HepG2 (cell line): Measurements from ENCODE around the gene SULT4A1. TPM values are rescaled to one million over a fixed set of nuclear protein-coding genes. Genes with fewer than 3 reads are reported as not detected.

Experiments used
- AHR ChIP-seq: IDR thresholded peaks from 2 replicates; pipeline ENCODE4 v1.6.1; 2018; ENCODE audit warnings: missing genetic modification reagents, missing compliant biosample characterization
- AKAP8 ChIP-seq: sonication (generic); formaldehyde crosslinking; IDR thresholded peaks from 2 replicates; pipeline ENCODE4 v1.5.1; 2020; ENCODE audit warnings: mild to moderate bottlenecking, missing genetic modification reagents
- CHD4 ChIP-seq: fragments of 200-600 bp; sonication (generic); IDR thresholded peaks from 2 replicates; pipeline ENCODE4 v1.7.0; 2017; ENCODE audit warnings: mild to moderate bottlenecking, low read length, borderline replicate concordance
- FOXA3 ChIP-seq: IDR thresholded peaks from 2 replicates; pipeline ENCODE4 v1.6.1; 2016; ENCODE audit warnings: missing genetic modification reagents, missing compliant biosample characterization
- NR2F6 ChIP-seq, 2 experiments: IDR thresholded peaks; 2 replicates each; pipeline ENCODE4 v1.6.1; 2016; ENCODE audit warnings: antibody characterized with exemption in 1 of 2, mild to moderate bottlenecking in 1 of 2
- PHF5A ChIP-seq: IDR thresholded peaks from one replicate; pipeline ENCODE4 v1.6.1; 2018; ENCODE audit warnings: low read depth, missing genetic modification reagents; ENCODE audit not compliant: unreplicated experiment
- SIX1 ChIP-seq: sonication (generic); formaldehyde crosslinking; IDR thresholded peaks from 2 replicates; pipeline ENCODE4 v1.4.0; 2020; ENCODE audit warnings: missing genetic modification reagents, borderline replicate concordance
- SOX13 ChIP-seq, 3 experiments: fragments of 450-650 bp in 1 of 3; sonication (generic) in 1 of 3; formaldehyde crosslinking in 1 of 3; IDR thresholded peaks in 2 of 3; conservative IDR thresholded peaks in 1 of 3; 2 replicates each; pipeline versions ENCODE4 v1.5.0 to v1.6.1; 2016 to 2020; ENCODE audit warnings: antibody characterized with exemption in 1 of 3, mild to moderate bottlenecking in 1 of 3, missing compliant biosample characterization in 1 of 3, missing genetic modification reagents in 1 of 3, moderate library complexity in 1 of 3
- ZNF292 ChIP-seq: sonication (generic); formaldehyde crosslinking; IDR thresholded peaks from 2 replicates; pipeline ENCODE4 v1.8.1; 2022; ENCODE audit warnings: mild to moderate bottlenecking, low read depth, missing genetic modification reagents, borderline replicate concordance
- ZNF660 ChIP-seq: sonication (generic); formaldehyde crosslinking; IDR thresholded peaks from 2 replicates; pipeline ENCODE4 v1.5.1; 2020; ENCODE audit warnings: mild to moderate bottlenecking, low read depth, missing genetic modification reagents, borderline replicate concordance
- polyA plus RNA-seq, 8 experiments: library from polyadenylated mRNA; depleted of rRNA in 3 of 8; stranded (reverse) in 7 of 8; unstranded in 1 of 8; fragments of >200 nt; fragmentation: Illumina TruSeq in 4 of 8; extraction: Trizol in 4 of 8; gene quantifications; 2 replicates each; pipeline versions ENCODE4 v1.2.1 to v1.2.3, GENCODE V29; 2011 to 2016; ENCODE audit warnings: low read depth in 4 of 8, missing spikeins in 1 of 8, mixed read lengths in 1 of 8; ENCODE audit not compliant: insufficient read depth in 1 of 8
- total RNA-seq, 5 experiments: library from RNA; depleted of rRNA; stranded (reverse); fragments of >200 nt; fragmentation: Illumina TruSeq; extraction: Trizol; gene quantifications; 2 replicates each; pipeline ENCODE4 v1.2.3, GENCODE V29; 2016; ENCODE audit warnings: low read depth in 1 of 5
- TF ChIP-seq, protein P1 (sequence below): sonication (generic); formaldehyde crosslinking; IDR thresholded peaks from 2 replicates; pipeline ENCODE4 v1.4.0; 2020; ENCODE audit warnings: mild to moderate bottlenecking, missing genetic modification reagents
- TF ChIP-seq, protein P2 (sequence below): sonication (generic); formaldehyde crosslinking; IDR thresholded peaks from 2 replicates; pipeline ENCODE4 v1.4.0; 2020; ENCODE audit warnings: missing genetic modification reagents, borderline replicate concordance
- TF ChIP-seq, protein P3 (sequence below): sonication (generic); formaldehyde crosslinking; conservative IDR thresholded peaks from 2 replicates; pipeline ENCODE4 v1.8.0; 2022; ENCODE audit warnings: missing genetic modification reagents
- TF ChIP-seq, protein P4 (sequence below): sonication (generic); formaldehyde crosslinking; IDR thresholded peaks from 2 replicates; pipeline ENCODE4 v1.5.0; 2020; ENCODE audit warnings: mild to moderate bottlenecking, missing genetic modification reagents

The SULT4A1 gene
- total and polyA plus RNA-seq, 2 of the 13 experiments (the other 11 are each of a cell fraction or from before 2014, with no cell fraction given) = not detected

DNA sequence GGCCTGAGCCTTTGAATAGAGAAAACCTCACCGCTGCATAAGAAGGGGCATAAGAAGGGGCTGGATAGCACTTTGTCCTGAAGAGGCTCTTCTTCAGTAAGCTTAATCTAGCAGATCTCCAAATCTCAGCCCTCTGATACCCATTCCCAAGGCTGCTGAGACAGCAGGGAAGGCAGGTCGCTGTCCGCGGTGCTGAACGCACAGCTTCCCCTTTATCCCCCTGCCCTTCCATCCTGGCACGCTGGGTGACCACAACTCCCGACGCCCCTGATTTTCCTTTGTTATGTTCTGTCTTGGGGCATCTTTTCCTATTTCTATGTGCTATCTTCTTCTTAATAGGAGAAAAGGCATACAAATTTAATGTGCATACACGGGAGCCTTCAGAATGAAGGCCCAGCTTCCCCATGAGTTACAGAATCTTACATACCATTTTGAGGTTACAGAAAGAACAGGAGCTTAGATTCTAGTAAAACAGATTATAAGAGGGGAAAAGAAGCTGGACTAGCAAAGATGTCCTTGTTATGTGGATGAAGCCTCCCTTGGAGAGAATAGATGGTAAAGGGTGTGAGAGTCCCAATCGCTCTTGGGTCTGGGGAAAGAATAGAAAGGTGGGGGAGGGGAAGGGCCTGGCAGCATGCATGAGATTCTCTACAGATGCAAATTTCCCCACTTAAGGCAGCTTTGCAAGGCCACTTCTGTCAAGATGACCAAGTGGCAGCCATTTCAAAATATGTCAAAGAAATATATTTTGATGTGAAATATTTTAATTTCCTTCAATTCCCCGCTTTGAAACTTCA lies 5.7 kb upstream of the SULT4A1 start (continued):
- TF ChIP-seq, protein P1, sequence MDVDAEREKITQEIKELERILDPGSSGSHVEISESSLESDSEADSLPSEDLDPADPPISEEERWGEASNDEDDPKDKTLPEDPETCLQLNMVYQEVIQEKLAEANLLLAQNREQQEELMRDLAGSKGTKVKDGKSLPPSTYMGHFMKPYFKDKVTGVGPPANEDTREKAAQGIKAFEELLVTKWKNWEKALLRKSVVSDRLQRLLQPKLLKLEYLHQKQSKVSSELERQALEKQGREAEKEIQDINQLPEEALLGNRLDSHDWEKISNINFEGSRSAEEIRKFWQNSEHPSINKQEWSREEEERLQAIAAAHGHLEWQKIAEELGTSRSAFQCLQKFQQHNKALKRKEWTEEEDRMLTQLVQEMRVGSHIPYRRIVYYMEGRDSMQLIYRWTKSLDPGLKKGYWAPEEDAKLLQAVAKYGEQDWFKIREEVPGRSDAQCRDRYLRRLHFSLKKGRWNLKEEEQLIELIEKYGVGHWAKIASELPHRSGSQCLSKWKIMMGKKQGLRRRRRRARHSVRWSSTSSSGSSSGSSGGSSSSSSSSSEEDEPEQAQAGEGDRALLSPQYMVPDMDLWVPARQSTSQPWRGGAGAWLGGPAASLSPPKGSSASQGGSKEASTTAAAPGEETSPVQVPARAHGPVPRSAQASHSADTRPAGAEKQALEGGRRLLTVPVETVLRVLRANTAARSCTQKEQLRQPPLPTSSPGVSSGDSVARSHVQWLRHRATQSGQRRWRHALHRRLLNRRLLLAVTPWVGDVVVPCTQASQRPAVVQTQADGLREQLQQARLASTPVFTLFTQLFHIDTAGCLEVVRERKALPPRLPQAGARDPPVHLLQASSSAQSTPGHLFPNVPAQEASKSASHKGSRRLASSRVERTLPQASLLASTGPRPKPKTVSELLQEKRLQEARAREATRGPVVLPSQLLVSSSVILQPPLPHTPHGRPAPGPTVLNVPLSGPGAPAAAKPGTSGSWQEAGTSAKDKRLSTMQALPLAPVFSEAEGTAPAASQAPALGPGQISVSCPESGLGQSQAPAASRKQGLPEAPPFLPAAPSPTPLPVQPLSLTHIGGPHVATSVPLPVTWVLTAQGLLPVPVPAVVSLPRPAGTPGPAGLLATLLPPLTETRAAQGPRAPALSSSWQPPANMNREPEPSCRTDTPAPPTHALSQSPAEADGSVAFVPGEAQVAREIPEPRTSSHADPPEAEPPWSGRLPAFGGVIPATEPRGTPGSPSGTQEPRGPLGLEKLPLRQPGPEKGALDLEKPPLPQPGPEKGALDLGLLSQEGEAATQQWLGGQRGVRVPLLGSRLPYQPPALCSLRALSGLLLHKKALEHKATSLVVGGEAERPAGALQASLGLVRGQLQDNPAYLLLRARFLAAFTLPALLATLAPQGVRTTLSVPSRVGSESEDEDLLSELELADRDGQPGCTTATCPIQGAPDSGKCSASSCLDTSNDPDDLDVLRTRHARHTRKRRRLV = no peak
- TF ChIP-seq, protein P2, sequence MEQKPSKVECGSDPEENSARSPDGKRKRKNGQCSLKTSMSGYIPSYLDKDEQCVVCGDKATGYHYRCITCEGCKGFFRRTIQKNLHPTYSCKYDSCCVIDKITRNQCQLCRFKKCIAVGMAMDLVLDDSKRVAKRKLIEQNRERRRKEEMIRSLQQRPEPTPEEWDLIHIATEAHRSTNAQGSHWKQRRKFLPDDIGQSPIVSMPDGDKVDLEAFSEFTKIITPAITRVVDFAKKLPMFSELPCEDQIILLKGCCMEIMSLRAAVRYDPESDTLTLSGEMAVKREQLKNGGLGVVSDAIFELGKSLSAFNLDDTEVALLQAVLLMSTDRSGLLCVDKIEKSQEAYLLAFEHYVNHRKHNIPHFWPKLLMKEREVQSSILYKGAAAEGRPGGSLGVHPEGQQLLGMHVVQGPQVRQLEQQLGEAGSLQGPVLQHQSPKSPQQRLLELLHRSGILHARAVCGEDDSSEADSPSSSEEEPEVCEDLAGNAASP (CRISPR knock-in tag) = 0 out of 2 replicates have a peak, but pooled peaks have one; percentile 59
- no peak for TF ChIP-seq PHF5A (CRISPR knock-in tag)
- TF ChIP-seq ZNF292 (CRISPR knock-in tag) = no peak
- TF ChIP-seq AHR (CRISPR knock-in tag) = no peak
- TF ChIP-seq, protein P3, sequence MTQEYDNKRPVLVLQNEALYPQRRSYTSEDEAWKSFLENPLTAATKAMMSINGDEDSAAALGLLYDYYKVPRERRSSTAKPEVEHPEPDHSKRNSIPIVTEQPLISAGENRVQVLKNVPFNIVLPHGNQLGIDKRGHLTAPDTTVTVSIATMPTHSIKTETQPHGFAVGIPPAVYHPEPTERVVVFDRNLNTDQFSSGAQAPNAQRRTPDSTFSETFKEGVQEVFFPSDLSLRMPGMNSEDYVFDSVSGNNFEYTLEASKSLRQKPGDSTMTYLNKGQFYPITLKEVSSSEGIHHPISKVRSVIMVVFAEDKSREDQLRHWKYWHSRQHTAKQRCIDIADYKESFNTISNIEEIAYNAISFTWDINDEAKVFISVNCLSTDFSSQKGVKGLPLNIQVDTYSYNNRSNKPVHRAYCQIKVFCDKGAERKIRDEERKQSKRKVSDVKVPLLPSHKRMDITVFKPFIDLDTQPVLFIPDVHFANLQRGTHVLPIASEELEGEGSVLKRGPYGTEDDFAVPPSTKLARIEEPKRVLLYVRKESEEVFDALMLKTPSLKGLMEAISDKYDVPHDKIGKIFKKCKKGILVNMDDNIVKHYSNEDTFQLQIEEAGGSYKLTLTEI (CRISPR knock-in tag) = no peak
- no peak for TF ChIP-seq ZNF660 (CRISPR knock-in tag)
- TF ChIP-seq, protein P4, sequence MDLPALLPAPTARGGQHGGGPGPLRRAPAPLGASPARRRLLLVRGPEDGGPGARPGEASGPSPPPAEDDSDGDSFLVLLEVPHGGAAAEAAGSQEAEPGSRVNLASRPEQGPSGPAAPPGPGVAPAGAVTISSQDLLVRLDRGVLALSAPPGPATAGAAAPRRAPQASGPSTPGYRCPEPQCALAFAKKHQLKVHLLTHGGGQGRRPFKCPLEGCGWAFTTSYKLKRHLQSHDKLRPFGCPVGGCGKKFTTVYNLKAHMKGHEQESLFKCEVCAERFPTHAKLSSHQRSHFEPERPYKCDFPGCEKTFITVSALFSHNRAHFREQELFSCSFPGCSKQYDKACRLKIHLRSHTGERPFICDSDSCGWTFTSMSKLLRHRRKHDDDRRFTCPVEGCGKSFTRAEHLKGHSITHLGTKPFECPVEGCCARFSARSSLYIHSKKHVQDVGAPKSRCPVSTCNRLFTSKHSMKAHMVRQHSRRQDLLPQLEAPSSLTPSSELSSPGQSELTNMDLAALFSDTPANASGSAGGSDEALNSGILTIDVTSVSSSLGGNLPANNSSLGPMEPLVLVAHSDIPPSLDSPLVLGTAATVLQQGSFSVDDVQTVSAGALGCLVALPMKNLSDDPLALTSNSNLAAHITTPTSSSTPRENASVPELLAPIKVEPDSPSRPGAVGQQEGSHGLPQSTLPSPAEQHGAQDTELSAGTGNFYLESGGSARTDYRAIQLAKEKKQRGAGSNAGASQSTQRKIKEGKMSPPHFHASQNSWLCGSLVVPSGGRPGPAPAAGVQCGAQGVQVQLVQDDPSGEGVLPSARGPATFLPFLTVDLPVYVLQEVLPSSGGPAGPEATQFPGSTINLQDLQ (CRISPR knock-in tag) = no peak; the same call in 1 of the 2 replicates
- TF ChIP-seq NR2F6 (IDR thresholded peaks at IDR 0.05) = no peak
- 0 out of 2 replicates have a peak, but pooled peaks have one; percentile 15 for TF ChIP-seq NR2F6 (CRISPR knock-in tag; IDR thresholded peaks at IDR 0.05)
- TF ChIP-seq CHD4 = no peak
- 0 out of 2 replicates have a peak, but pooled peaks have one; percentile 16 for TF ChIP-seq SIX1 (CRISPR knock-in tag)
- no peak for TF ChIP-seq AKAP8 (CRISPR knock-in tag)
- TF ChIP-seq SOX13 (IDR thresholded peaks at IDR 0.05) = no peak
- peak in 1 of 2 experiments; percentile 27; a peak in 1 of 4 replicates for TF ChIP-seq SOX13 (CRISPR knock-in tag; conservative IDR thresholded peaks at IDR 0.05 in 1 of 2, IDR thresholded peaks at IDR 0.05 in 1 of 2)
- TF ChIP-seq FOXA3 (CRISPR knock-in tag) = 0 out of 2 replicates have a peak, but pooled peaks have one; percentile 27
